CD4-positive, alpha-beta T cell treated with Interferon alpha-2 for 1 hour (primary cell): ENCODE data around the gene TACR1.

ENCODE experiments used
- DNase-seq, 2 donors: peaks; one replicate each; pipeline ENCODE4 v3.0.0-alpha.2; 2020 to 2022

TACR1 gene

DNA sequence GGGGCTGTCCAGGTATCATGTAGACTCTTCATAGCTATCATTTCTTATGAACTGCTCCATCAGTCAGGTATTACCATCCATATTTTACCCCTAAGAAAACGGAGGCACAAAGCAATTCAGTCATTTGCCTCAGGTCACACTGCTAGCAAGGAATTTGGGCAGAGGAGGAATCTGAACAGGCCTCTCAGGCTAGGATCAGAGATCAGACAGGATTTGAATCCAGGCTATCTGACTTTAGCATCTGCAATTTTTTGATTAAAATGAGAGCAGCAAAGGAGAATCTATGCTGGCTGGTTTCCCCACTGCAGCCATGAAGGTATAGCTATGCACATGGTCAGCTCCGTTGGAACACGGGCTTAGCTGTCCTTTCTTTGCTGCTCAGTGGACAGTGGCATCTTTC is 60.1 kb downstream of the TACR1 start:
- DNase-seq, result no peak

DNA sequence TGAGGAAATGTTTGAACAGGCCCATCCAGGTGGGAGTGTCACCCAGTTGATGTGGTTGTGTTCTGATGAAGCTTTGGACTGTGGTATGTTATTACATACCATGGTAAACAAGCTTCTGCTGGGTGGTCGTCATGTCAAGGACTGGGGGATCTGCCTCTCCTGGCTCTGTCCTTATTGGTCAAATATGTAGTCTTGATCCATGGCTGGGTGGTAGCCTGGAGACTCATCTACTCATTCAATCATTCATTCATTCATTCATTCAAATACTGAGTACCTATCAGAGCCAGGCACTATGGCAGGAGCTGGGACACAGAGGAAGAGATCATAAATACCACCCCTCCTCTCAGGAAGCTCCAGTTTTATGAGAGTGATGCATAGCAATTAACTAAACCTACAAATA is 60.8 kb downstream of the TACR1 start:
- no peak for DNase-seq

DNA sequence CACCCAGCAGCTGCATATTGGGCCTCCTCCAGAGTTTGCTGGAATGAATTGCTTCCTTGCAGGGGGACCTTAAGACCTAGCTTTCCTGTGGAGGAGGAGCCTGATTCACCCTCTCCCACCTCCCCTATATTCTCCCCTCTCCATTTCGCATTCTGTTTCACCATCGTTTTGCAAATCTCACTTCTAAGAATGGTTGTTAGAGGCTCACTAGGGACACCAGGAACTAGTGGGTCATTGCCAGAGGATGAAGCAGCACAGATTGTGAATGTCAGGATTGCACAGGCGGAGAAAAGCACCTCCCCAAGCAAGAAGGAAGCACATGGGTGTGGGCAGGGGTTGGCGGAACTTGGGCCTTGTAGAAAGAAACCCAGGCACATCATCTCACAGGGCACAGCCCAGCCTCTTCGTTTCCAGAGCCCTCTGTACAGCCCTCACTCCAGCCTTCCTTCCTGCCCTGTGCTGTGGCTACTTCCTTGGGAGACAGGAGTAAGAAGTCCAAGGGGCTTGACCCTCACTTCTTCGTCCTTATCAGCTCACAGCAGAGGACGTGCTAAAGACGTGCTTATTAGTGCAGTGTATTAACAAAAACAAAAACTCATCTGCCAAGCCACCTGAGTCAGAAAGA is 63.4 kb downstream of the TACR1 start:
- DNase-seq, result no peak

DNA sequence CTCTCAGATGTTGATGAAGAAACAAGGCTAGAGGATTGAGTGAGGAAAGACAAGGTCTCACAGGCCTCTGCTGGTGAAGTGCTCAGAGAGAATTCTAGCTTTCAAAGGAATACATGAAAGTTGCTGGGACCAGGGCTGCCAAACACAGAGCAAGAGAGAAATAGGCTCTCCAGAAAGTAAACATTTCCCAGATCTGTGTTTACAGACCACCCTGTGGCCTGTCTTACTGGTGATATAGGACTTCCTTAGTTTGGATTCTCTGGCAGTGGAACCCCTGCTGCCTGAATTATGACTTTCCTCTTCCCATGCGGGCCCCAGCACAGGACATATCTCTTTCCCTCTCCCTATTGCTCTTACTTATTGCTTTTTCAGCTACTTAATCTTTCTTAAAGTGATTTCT is 64.5 kb downstream of the TACR1 start:
- no peak for DNase-seq

DNA sequence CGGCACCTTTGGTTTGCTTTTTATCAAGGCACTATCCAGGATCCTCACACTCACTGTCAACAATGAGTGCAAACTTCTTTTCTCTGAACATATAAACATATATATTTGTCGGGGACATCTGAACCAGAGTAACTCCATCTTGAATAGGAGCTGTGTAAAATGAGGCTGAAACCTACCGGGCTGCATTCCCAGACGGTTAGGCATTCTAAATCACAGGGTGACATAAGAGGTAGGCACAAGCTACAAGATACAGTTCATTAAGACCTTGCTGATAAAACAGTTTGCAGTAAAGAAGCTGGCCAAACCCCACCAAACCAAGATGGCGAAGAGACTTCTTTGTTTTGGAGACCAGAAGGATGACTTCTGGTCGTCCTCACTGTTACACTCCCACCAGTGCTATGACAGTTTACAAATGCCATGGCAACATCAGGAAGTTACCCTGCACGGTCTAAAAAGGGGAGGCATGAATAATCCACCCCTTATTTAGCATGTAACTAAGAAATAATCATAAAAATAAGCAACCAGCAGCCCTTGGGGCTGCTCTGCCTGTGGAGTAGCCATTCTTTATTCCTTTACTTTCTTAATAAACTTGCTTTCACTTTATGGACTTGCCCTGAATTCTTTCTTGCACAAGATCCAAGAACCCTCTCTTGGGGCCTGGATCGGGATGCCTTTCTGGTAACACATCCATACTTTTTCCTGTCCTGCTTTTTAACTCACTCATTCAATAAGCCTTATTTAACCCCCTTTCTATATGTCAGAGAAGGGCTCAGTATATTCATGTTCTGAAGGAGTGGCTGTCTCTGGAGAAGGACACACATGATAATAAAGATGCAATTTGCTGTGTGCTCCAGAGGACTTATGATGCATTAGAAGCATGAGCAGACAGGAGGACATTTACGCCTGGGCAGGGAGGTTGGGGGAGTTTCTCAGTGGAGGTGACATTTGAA is 65.4 kb downstream of the TACR1 start:
- no peak for DNase-seq

DNA sequence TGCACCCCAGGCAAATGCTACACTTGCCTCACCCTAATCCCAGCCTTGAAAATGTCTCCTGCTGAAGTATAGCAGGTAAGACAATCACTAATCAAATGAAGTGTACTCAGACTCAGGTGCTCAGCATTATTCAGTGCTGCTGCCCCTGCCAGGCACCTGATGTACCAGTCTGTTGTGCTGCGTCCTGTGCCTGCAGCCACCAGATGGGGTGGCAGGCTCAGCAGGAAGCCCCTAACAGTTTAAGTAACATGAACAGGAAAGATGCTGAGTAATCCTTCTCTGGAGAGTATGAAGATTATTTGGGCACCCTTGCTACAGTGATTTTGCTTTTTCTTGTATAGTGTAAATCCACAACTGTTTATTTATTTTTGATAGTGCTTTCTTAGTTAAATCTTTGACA is 69.1 kb downstream of the TACR1 start:
- no peak for DNase-seq

DNA sequence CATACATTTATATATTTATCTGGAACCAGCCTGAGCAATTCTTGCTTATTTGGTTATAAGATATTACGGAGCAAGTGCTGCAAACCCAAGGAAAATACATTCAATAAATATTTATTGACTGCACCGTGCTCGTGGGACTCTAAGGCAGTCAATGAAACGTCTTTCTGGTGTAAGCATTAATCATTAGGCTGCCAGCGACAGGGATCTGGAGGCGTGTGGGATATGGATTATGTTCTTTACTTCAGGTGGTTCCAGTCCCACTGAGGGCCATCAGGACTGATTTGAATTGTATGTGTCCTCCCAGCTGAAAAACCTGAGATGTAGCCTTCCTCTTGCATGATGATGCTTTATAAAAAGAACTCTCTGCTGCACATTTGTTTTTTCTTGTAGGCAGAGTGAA is 75.4 kb downstream of the TACR1 start:
- no peak for DNase-seq

DNA sequence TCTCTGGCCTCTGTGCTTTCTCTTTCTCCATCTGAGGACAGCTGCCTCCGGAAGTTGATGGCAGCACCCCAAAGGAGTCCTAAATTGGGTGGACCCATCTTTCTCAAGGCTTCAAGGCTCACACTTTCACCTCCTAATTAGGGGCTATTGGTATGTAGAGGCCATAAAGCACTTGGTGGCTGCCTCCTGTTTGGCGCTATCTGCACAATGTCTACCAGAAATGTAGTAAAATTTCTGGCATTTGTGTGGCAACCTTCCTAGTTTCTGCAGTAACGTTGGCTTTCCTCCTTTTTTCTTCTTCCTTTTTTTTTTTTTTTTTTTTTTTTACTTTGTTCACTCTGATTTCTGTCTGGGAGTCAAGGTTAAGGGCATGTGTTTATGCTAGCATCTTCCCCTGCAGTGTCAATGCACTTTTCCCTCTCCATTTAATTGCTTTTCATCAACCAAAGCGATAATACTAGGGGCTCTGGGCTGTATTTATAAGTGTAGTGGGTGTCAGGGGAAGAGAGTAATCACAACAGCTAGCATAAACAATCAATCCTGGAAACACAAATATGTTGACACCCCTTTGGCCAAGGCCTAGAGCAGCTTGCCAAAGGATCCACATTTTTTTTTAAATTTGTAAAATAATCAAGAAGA is 86.0 kb downstream of the TACR1 start:
- DNase-seq, result no peak

DNA sequence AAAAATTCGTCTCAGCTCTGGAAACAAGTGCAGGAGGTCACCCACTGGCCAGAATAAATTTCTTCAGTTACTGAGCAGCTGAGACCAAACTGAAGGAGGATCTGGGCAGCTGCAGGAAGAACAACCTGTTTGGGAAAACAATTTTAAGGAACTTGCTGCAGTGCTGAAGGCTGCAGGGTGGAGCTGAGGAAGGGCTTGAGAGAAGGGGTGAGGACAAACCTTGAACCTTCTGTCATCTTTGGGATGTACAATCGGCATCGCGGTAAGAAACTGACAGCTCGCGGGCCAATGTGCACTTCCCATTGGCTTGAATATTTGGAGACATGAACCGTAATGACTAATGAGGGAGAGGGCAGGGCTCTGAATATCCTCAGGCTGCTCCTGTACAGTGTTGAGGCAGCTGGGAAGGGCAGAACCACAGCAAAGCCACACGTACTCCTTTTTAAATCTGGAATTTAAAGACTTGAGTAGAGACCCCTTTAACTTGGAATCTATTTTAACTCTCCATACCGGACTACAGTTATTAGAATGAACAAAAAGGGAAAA is 90.3 kb downstream of the TACR1 start:
- no peak for DNase-seq

DNA sequence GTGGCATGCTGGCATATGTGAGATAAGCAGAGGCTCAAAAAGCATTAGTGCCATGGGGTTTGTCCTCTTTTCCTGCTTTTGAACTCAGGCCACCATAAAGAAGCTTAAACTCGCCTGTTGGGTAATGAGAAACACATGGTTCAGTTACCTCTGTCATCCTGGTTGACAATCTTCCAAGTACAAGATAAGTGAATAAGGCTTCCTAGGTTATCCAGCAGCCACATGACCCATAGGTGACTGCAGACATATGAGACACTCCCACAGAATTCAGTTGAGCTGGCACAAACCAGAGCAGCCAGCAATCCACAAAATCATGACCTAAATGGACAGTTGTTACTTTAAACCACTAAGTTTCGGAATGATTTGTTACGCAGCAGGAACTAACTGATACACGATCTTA is 97.3 kb downstream of the TACR1 start:
- no peak for DNase-seq

DNA sequence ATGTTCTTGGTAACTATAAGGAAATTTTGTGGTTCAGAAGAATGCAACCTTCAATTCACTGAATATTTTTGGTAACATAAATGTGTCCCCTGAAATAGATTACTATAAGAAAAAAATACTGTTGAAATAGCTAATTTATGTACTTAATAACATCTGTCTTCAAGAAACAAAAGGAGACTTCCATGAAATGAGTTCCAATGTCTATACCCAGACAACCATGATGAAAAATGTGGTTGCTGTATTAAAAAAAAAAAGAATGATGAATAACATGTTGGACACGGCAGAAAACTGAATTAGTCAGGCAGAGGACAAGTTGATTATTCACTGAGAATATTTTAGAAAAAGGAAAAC is 98.5 kb downstream of the TACR1 start:
- DNase-seq, result no peak

DNA sequence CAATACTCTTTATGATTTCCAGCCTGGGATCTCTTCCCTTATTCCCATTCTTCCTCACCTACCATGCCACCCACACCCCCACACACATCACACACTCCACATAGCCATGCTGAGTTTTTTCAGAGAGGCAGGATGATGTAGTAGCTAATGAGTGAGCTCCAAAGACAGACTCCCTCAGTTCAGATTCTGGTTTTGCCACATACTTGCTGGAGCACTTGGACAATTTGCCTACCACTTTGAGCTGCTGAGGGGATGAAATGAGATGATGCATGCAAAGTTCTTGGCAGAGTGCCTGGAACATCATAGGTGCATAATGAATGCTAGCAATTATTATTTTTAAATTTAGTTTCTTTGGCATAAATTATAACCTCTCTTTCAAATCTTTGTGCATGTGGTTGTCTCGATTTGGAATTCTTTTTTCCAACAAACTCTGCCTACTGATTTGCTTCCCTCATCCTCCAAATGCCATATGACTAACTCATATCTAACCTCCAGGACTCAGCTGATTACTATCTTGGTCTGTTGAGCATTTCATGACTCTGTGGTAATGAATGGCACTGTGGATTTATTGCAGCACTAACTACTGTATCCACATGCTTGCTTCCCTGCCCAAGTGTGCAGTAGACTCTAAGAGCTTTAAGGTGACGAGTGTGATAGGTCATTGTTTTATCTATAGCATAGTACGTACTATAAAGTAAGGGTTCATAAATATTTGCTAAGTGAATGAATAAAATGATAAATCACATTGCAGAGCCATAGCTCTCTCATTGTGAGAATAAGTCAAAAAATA is 99.1 kb downstream of the TACR1 start:
- no peak for DNase-seq

DNA sequence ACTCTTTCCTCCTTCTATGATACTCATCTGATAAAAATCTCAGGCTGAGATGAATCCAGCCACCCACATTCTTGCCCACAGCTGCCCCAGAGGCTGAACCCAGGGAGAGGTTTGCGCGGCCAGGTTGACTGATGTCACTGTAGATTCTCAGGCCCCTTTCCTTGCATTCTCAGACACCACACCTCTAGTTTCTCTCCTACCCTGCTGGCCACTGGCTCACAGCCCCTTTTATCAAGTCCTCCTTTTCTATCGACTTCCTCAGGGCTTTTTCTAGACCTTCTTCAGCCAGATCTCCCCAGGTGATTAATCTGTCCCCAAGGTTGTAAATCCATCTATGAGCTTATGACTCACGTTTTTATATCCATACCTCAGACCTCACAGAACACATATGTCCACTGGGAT is 99.8 kb downstream of the TACR1 start:
- DNase-seq, result no peak

DNA sequence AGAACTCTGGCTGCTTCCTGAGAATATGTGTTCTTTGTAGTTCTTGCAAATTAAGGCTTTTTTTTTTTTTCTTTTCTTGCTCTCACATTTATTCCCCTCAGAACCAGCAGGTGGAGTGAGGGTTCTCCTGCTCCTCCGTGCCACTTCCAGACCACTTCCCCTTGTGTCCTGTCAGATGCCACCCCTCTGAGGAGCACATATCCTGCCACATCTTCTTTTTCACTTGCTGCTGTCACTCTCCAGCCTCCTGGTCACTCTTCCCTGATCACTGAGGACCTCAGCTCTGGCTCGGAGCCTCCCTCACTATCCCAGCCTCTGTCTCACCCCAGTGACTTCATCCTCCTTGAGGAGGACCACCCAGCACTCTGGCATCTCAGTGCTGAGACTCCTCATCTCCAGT is 100.5 kb downstream of the TACR1 start:
- no peak for DNase-seq

DNA sequence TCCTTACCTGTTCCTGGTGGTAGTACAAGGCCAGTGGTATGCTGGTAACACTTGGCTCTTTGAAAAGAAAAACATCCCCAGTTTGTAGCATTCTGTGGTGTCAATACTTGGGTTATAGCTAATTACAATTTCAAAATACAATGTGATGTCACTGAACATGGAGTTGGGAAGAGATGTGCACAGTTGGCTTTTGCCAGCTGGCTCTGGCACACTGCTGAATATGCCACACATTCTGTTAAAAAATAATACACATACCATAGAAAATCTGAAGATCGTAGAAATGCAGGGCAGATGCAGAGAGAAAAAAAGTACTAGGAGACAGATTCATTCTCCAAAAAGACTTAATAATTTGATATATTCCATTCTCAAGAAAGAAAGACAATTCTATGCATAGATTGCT is 101.5 kb downstream of the TACR1 start:
- no peak for DNase-seq

DNA sequence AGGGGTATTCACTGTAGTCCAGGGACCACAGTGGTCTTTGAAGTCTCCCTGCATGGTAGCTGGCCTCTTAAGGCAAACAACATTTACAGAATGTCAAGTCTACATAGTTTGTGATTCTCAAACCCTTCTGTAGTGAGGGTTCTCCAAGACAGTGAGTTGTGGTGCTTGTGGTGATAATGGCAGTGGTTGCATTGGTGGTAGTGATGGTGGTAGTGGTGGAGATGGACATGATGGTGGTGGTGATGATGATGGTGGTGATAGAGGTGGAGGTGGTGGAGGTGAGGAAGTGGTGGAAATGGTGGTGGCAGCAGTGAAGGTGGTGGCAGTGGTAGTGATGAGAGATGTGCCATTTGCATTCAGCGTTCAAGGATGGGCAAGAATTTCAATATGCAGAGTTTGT is 104.9 kb downstream of the TACR1 start:
- no peak for DNase-seq

DNA sequence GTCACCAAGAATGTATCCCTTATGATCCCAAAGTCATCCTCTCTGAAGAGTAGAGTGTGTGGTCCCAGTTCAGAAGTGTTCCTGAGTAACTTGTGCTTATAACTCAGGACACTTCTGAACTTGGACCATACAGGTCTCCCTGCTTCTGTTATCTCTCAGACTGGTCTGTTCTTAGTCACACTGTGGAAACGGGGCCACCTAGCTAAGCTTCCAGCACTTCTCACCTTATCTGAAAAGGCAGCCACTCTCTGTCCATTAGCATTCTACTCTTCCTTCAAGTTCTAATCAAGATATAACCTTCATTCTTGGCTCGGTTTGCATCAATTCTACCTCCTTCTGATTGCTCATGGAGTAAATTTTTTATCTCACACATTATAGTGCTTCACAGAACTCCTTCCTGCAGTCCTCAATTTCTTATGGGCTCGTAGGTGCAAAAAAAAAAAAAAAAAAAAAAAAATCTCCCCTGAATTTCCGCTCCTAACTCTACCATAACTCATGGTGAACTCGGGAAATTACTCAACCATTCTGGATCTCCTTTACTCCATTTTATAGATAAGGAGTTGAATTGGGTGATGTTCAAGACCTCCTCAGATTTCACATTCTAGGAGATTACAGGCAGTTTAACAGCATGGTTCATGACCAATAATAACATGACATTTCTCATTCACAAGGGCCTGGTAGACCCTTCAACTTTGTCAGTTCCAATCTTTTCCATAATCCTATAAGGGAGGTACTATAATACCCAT is 108.4 kb downstream of the TACR1 start:
- DNase-seq, result no peak

DNA sequence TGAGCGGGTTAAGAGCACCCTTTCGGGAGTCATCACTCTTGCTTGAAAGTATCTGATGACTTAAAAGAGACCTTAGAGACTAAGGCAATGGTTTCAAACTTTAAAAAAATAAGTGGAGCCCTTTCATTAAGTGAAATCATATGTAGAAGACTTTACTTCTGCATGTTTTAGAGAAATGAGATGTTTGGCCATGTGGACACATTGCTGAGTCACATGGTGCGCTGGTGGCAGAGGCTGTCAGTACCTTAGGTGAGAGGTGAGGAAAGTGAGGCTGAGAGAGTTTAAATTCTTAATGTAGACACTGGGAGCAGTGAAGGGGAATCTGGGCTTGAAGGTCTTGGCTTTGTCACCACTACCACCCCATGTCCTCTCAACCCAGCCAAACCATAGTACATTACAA is 109.8 kb downstream of the TACR1 start:
- no peak for DNase-seq

DNA sequence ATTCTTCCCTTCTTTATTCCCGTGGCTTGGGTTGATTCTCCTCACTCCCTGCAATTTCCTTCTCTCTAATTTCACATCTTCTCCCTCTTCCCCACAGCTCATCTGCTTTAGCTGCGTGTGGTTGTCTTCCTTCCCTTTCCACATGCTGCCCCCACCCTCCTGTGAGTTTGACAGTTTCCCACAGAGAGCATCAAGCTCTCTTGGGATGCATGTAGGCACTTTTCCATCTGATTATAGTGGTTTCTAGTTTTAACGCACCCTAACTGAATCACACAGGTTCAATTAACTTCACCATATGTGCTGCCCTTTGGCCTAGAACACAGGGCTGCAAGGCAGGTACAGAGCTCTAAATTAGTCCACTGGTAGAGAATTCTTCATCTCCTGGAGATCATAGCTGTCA is 110.5 kb downstream of the TACR1 start:
- no peak for DNase-seq

DNA sequence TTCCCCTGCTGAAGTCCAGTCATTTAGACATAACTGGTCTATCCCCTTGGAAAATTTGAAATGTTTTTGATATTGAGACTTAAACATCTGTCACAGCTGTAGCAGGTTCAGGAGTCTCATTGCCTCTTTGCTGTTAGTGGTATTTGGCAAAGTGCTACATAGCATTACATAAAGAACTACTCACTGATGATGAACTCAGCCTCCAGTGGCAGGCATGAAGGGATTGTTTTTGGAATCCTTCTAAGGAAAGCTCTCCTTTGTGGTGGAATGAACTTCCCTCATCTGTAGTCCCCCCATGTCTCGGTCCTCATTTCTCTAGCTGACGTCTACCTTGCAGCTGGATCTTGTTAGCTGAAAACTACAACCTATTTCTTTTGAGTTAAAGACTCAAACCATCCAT is 111.6 kb downstream of the TACR1 start:
- DNase-seq, result no peak

DNA sequence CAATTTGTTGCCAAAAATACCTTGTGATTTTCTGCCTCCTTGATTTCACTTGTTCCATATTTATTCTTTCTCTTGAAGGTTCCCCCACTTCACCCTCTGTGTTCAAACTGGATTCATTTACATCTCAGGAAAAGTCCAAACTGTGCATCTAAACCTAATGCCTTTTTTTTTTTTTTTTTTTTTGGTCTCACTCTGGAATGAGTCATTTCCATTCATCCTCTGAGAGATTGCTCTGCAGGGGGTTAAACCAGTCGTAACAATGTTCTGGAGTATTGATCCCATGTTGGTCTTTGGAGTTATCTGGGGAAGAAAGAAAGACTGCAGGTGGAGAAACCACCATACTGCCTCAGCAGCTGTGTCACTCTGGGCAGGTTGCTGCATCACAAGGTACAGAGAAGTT is 119.7 kb downstream of the TACR1 start:
- no peak for DNase-seq

DNA sequence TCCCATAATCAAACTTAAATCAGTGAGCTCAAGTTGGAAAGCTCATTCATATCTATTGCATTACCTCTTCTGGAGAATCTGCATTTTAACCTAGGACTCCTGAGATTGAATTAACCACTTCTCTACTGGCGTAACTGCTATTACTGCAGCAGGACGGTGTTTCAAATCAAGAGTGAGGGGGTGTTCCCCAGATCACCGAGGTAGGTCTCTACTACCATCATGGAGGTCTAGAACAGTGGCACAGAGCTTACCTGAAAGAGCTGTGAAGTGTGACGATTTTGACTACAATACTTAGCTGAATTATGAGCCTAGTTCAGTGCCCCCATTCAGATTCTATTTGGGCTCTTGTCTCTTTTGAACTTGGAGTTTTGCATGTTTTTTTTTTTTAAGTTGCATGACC is 121.4 kb downstream of the TACR1 start:
- DNase-seq, result no peak
